Activated CD4-positive, alpha-beta T cell treated with anti-CD3 and anti-CD28 coated beads, Interleukin-2, amount 50 U/mL, for 24 hours (primary cell): ENCODE measurements around the gene RTL10.

ENCODE experiments used
- DNase-seq, 2 donors: peaks; one replicate each; pipeline ENCODE4 v3.0.0-alpha.2; 2020; ENCODE audit warnings: low read depth in 1 of 2, low spot score in 1 of 2

RTL10 gene

GRCh38 chr22:19811811-19812771, 42.6 kb downstream of the RTL10 start:
- no peak for DNase-seq

DNA sequence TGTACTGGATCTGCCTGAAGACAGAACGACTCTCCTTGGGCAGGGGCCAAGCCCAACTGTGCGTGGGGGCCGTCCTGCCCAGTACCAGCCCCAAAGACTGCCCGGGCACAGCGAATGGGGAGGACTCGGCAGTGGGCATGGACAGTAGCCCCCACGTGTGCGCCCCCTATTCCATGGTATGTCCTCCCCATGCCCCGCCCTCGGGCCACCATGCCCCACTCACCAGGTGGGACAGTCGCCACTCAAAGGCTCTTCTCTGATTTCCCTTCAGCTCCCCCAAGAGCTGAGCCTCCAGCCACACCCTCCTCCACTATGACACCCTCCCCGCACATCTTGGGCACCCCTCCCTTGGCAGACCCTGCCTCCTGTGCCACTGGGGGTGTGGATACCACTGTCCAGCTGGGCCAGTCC, 43.5 kb downstream of the RTL10 start:
- DNase-seq: no peak

GRCh38 chr22:19810381-19811201, 44.1 kb downstream of the RTL10 start:
- DNase-seq: no peak

GRCh38 chr22:19809741-19810140, 44.9 kb downstream of the RTL10 start:
- DNase-seq: no peak

GRCh38 chr22:19808873-19809478, 45.7 kb downstream of the RTL10 start:
- DNase-seq: no peak

GRCh38 chr22:19807914-19808872, 46.5 kb downstream of the RTL10 start:
- no peak for DNase-seq

DNA sequence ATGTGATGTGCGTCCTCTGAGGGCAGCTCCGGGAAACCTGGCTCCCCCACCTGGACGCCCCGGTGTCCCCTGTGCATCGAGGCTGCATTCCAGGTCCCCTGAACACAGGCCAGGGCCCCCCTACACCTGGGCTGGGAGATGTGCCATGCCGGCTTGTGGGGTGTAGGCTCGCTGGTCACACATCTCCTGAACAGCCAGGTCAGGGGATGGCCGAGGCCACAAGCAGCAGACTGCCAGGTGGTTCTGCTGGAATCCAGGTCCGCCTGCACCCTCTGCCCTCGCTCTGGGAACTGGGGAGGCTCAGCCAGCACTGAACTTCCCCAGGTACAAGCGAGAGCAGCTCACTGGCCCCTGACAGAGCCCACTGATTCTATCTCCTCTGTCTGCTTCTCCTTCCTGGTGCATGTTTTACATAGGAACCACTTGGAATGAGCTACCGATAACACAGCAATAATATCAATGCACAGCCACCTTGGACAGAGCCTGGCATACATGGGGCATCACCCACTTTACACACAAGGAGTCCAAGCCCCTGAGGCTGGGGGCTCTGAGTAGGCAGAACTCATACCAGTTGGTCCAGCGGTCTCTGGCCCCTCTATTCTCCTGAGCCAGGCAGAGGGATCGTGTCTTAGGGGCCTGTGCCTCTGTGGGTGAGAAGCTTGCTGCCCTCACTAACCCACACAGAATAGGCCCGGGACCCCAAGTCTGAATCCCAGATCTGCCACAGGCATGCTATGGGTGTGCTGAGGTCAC, 47.3 kb downstream of the RTL10 start:
- no peak for DNase-seq

- no peak for DNase-seq
Measured at GRCh38 chr22:19806213-19807160, 48.2 kb downstream of the RTL10 start.

DNA sequence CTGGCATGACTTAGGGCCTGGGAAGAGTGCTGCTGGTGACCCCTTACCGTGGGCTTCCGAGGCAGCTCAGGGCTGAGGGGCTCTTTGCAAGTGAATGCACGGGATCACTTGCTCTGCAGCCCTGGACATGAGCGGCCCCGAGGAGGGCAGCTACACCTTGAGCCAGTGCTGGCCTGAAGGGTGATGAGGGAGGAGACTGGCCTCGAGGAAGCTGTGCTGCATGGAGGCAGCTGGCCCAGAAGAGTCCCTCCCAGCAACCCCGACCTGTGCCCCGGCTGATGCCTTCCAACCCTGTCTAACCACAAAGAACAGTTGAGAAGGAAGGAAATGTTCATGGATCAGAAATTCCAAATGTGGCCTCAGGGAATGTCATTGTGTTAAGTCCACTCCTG, 48.9 kb downstream of the RTL10 start:
- no peak for DNase-seq
